Spinal cord (tissue), 10 donors: ENCODE results near the gene S100A11. TPM values are rescaled to one million over a fixed set of nuclear protein-coding genes. Genes with fewer than 3 reads are reported as not detected.

Experiments
- DNase-seq, 6 donors: peaks; one replicate each; pipeline versions ENCODE4 v3.0.0 to v3.0.0-alpha.2; 2013 to 2015; ENCODE audit warnings: low spot score in 6 of 6, low read depth in 4 of 6
- H3K27ac ChIP-seq: one replicate; pipeline ENCODE4 v1.5.1; 2013; ENCODE audit warnings: low read depth, low read length, control low read depth
- H3K27me3 ChIP-seq: one replicate; pipeline ENCODE4 v1.6.1; 2013; ENCODE audit warnings: low read length; ENCODE audit not compliant: control insufficient read depth, insufficient read depth
- H3K36me3 ChIP-seq: one replicate; pipeline ENCODE4 v1.6.1; 2013; ENCODE audit warnings: low read length; ENCODE audit not compliant: control insufficient read depth, insufficient read depth
- H3K4me1 ChIP-seq: one replicate; pipeline ENCODE4 v1.6.1; 2013; ENCODE audit warnings: low read length; ENCODE audit not compliant: control insufficient read depth, insufficient read depth
- H3K4me3 ChIP-seq: one replicate; pipeline ENCODE4 v1.5.1; 2013; ENCODE audit warnings: low read depth, low read length, control low read depth
- H3K9me3 ChIP-seq: one replicate; pipeline ENCODE4 v1.6.1; 2013; ENCODE audit warnings: low read length; ENCODE audit not compliant: control insufficient read depth, insufficient read depth
- WGBS: methylation state at CpG from one replicate; pipeline ENCODE4 v1.1.5; 2013; ENCODE audit warnings: missing lambda C conversion rate; ENCODE audit not compliant: insufficient coverage; 5-methylcytosine and 5-hydroxymethylcytosine counted together
- polyA plus RNA-seq, 2 donors: library from polyadenylated mRNA; unstranded; fragments of 120-200 nt; gene quantifications; one replicate each; pipeline ENCODE4 v1.2.1, GENCODE V29; 2013; ENCODE audit not compliant: insufficient read length in 2 of 2
- total RNA-seq, 2 donors: library from RNA; depleted of rRNA in 1 of 2; stranded (reverse); fragments of 120-200 nt in 1 of 2; fragments of >200 nt in 1 of 2; gene quantifications; one replicate each; pipeline versions ENCODE4 v1.2.3 to v1.2.4, GENCODE V29; 2013 to 2014
- donor health status: healthy.

Gene S100A11
- total and polyA plus RNA-seq, 4 donors: 17.7 to 153 (median 76.9) TPM

DNA sequence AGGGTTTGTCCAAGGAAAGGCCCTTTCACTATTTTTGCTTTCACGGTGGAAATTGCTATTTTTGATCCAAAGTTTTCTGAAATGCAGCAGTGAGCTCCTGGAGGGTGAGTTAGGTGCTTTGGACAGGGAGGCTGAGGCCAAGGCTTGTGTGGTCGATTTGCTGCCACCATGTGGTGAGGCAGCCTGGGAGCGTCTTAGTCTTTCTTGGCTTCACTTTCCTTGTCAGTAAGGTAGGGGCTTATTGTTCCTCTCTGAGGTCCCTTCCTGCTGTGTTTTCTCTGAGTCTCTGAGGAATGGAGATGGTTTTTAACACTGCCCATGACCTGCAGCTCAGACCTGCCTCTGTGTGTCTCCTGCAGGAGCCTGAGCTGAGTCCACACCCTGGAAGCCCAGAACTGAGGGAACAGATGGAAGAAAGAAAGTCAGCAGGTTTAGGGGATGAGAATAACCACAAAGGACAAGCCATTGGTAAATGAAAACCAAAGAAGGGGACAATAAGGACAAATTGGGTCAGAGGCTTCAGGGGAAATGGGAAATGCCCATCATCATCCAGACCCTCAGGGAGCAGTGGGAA lies 23.1 kb downstream of the S100A11 start:
- H3K36me3 ChIP-seq: no peaks in the 10 kb centered on the region
- WGBS: 14% methylated on average over 3 of the region's 3 CpGs
- H3K27ac ChIP-seq: no peak overlapping the region
- no peak overlapping the region for H3K4me3 ChIP-seq
- DNase-seq: peak in 1 of 6 donors; percentile 12
- no peaks in the 10 kb centered on the region for H3K4me1 ChIP-seq
- H3K27me3 ChIP-seq: peaks cover 3% of the 10 kb centered on the region
- H3K9me3 ChIP-seq: no peaks in the 10 kb centered on the region

DNA sequence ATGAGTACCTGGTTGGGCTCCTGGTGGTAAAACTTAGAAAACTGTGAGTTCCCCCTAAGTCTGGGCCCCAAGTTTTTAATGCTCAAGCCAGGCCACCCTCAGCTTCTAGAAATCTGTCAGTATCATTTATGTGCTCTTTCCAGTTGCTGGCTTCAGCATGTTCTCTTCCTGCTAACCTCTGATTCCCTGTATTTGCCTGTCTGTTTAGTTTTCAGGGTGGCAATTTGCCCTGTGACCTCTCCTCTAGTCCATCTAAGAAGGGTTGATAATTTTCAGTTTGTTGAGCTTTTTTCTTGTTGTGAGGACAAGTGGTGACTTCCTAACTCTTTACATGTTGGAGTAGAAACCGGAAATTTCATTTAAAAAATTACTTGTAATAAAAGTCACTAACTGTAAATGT lies 27.1 kb downstream of the S100A11 start:
- DNase-seq: no peak
- no peak overlapping the region for H3K4me3 ChIP-seq
- WGBS: no CpG with 5 or more reads among the region's 1 CpG

DNA sequence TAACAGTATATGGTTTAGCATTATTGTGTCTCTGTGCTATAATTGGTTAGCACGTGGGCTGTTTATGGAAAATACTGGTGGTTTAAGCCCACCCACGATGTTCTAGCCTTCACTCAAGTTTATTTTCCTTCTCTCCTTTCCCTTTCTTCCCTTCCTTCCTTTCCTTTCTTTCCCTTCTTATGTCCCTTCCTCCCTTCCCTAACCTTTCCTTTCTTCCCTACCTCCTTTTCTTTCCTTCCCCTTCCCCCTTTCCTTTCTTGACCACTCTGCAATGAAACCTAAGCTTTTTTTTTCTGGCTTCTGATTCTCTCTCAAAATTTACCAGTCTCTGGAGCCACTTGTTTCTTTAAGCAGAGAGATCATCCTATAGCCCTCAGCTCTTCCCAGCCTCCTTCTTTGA lies 29.8 kb downstream of the S100A11 start:
- Histone ChIP-seq H3K4me3 (no peak overlapping the region), H3K27me3 (peaks cover 7% of the 10 kb centered on the region), H3K4me1 (no peaks in the 10 kb centered on the region), H3K27ac (no peak overlapping the region), H3K9me3 (no peaks in the 10 kb centered on the region), H3K36me3 (no peaks in the 10 kb centered on the region)
- no peak for DNase-seq
- 57% methylated on average over 1 of the region's 2 CpGs for WGBS

More for the DNA sequence above, 27.1 kb downstream of the S100A11 start:
- Histone ChIP-seq H3K27me3 (peaks cover 2% of the 10 kb centered on the region), H3K9me3 (no peaks in the 10 kb centered on the region), H3K36me3 (no peaks in the 10 kb centered on the region), H3K27ac (no peak overlapping the region), H3K4me1 (no peaks in the 10 kb centered on the region)

DNA sequence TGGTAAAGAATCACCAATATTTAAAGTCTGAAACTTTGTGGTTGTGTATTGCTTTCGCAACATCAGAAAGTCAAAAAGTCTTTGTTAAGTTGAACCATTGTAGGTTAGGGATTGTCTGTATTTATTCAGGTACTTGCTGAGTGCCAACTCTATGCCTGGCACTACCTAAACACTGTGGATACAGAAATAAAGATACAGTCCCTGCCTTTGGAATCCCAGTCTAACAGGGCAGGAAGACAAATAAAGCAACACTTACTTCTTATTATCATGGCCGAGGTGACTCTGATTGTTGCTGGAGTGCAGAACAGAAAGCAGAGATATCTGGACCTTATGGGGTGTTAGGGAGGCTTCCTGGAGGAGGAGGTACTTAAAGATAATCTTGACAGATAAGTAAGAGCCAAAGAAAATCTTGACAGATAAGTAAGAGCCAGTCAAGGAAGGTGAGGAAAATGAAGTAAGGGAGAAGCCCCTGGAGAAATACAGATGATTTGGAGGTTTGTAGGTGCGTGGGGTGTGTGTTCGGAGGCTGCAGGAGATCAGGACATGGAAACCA lies 31.4 kb downstream of the S100A11 start:
- Histone ChIP-seq H3K9me3 (no peaks in the 10 kb centered on the region), H3K4me1 (peaks cover 3% of the 10 kb centered on the region), H3K4me3 (no peak overlapping the region), H3K27ac (no peak overlapping the region), H3K27me3 (peaks cover 7% of the 10 kb centered on the region), H3K36me3 (no peaks in the 10 kb centered on the region)
- WGBS: no CpG with 5 or more reads among the region's 4 CpGs
- no peak for DNase-seq

DNA sequence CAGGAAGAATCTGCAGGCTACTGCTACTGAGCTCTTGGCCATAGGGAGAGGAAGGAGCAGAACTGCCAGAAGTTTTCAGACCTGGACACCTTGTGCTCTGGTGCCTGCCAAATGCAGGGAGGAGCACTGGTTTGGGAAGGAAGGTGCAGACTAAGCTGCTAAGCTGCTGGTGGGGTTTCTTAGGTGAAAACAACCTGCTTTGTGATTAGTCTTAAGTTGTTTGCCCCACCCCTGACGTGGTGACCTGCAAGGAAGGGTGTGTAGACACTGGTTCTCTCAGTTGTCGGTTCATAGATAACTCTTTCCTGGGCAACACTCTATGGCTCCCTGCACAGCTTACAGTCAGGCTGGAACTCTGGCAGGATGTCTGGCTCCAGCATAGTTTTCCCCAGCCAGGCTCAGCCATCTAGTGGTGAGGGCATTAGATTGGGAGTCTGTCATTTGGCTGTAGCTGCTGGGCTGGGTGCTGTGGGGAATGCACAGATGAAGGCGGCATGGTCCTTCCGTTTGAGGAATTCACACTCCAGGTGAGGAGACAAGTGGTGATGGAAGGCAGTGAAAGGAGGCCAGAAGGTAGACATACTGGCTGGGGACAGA lies 32.9 kb downstream of the S100A11 start:
- 60% methylated on average over 4 of the region's 4 CpGs for WGBS
- Histone ChIP-seq H3K4me3 (no peak overlapping the region), H3K36me3 (no peaks in the 10 kb centered on the region), H3K27me3 (peaks cover 7% of the 10 kb centered on the region), H3K4me1 (peaks cover 3% of the 10 kb centered on the region), H3K9me3 (no peaks in the 10 kb centered on the region), H3K27ac (no peak overlapping the region)
- DNase-seq: no peak

DNA sequence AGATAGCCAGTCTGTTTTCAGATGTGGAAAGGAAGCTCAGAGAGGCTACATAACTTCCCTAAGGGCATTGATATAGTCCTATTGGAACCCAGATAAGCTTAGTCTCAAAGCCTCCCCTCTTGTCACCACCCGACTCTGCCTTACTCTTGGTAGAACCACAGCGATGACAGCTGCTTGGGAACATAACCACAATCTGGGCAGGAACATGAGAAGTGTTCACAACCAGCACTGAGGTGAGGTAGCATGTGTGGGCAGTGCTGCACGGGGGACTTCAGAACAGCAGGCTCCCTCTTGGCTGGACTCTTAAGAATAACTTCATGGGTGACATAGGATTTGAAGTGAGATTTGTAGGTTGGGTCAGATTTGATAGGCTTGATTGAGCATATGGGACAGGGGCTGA lies 33.8 kb downstream of the S100A11 start:
- DNase-seq: no peak
- no peaks in the 10 kb centered on the region for H3K36me3 ChIP-seq
- WGBS: 67% methylated on average over 2 of the region's 3 CpGs
- peaks cover 3% of the 10 kb centered on the region for H3K4me1 ChIP-seq
- H3K27ac ChIP-seq: no peak overlapping the region
- H3K9me3 ChIP-seq: no peaks in the 10 kb centered on the region
- no peak overlapping the region for H3K4me3 ChIP-seq
- peaks cover 7% of the 10 kb centered on the region for H3K27me3 ChIP-seq

DNA sequence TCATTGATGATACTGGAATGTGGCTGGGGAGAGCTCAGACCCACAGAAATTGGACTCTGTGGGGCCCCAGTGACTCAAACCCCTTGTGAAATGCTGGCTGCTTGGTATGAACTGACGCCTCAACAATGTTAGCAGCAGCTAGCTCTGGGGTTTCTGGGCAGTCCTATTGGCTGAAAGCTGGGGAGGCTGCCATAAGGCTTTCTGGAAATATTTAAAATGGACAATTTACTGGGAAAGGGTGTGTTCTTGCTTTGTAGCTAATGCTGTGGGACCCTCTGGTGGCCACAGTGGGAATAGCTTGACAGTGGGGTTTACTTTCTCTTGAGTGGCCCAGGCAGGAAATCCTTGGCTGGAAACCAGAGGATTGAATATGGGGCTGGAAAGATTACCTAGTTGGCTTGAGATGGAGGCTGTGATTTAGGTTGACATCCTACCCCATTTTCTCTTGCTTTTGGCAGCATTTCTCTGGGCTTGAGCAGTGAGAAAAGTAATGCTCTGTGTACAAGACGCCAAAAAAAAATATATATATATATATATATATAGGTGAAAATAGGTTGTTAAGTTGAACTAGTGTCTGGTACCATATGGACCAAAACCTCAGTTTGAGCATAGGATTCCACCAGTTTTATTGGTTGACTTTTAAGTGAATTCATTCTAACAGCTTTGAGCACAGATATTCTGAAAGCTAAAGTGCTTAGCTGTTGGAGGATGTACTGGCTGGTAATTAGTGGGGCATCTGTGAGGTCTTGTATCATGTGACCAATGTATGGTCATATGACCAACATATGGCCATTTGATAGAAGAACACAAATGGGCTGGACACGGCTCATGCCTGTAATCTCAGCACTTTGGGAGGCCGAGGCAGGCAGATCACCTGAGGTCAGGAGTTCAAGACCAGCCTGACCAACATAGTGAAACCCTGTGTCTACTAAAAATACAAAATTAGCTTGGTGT lies 34.9 kb downstream of the S100A11 start:
- peak overlapping the region; percentile 47 for H3K27ac ChIP-seq
- no peaks in the 10 kb centered on the region for H3K36me3 ChIP-seq
- peaks cover 7% of the 10 kb centered on the region for H3K27me3 ChIP-seq
- H3K9me3 ChIP-seq: no peaks in the 10 kb centered on the region
- H3K4me1 ChIP-seq: peaks cover 3% of the 10 kb centered on the region
- WGBS: 0% methylated on average over 1 of the region's 4 CpGs
- DNase-seq: peak in 5 of 6 donors; percentile 73 to 95 (median 77)
- H3K4me3 ChIP-seq: no peak overlapping the region

DNA sequence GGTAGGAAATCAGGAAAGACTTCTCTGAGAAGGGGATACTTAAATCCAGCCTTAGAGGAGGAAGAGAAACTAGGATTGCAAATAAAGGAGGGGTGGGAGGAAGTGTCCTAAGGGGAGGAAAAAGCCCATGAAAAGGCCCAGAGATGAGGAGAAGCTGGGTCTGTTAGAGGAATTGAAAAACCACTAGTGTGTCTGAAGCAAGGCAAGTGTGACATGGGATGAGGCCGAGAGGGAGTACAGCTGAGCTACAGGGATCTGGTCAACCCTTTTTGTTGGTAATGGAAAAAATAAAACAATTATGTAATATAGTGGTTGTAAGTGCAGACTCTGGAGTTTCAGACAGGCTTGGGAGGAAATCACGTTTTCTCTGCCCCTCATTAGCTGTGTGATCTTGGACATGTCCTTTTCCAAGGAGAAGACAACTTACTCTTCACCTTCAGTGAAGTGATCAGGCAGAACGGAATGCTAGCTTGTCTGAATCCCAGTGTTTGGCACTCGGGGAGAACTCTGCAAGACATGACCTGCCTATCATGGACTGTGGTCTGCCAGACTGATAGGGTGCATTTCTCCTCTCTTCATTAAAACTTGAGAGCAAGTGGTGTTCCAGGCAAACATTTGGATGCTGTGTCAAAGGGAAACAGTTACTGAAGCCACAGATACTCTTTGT lies 35.7 kb downstream of the S100A11 start:
- 72% methylated on average over 3 of the region's 4 CpGs for WGBS
- Histone ChIP-seq H3K4me3 (no peak overlapping the region), H3K36me3 (no peaks in the 10 kb centered on the region), H3K27ac (peak overlapping the region; percentile 47), H3K27me3 (peaks cover 7% of the 10 kb centered on the region), H3K9me3 (no peaks in the 10 kb centered on the region), H3K4me1 (peaks cover 3% of the 10 kb centered on the region)
- DNase-seq: no peak

DNA sequence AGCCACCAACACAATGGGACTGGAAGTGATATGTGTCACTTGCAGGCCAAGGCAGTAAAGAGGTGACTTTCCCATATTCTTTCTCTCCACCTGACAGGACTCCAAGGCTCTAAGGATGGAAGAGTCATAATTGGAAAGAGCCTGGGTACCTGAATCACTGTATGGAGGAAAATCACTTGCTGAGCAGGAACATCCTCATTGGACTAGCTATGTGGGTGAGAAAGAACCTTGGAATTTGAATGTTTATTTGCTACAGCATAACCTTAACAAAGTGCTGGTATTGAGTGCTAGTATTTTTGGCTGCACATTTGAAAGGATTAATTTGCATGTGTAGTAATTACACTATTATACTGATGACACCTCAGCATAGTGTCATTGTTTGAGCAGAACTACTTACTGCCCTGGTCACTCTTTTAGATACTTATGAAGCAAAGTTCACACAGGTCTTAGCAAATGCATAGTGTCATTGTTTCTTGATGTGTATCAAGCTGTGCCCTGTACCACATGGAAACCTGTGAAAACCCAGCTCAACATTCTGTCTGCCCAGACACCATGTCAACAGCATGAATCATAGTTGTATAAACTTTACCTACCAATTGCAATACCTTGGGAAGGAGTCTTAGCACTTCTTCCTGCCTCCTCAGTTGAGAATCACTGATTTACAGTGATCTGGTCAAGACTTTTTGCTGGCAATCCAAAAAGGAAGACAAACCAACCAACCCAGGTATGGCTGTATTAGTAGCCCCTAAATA lies 38.0 kb downstream of the S100A11 start:
- H3K4me1 ChIP-seq: peaks cover 10% of the 10 kb centered on the region

More for the DNA sequence above, 38.0 kb downstream of the S100A11 start:
- Histone ChIP-seq H3K36me3 (no peaks in the 10 kb centered on the region), H3K4me3 (no peak overlapping the region), H3K27me3 (peaks cover 10% of the 10 kb centered on the region), H3K27ac (no peak overlapping the region), H3K9me3 (no peaks in the 10 kb centered on the region)
- DNase-seq: no peak
